ENCODE results near the gene RGS10. TPM values are rescaled to one million over a fixed set of nuclear protein-coding genes. Genes with fewer than 3 reads are reported as not detected.

The RGS10 gene
- total RNA-seq, 1 experiment from 2014 or later: 16.6 TPM

DNA sequence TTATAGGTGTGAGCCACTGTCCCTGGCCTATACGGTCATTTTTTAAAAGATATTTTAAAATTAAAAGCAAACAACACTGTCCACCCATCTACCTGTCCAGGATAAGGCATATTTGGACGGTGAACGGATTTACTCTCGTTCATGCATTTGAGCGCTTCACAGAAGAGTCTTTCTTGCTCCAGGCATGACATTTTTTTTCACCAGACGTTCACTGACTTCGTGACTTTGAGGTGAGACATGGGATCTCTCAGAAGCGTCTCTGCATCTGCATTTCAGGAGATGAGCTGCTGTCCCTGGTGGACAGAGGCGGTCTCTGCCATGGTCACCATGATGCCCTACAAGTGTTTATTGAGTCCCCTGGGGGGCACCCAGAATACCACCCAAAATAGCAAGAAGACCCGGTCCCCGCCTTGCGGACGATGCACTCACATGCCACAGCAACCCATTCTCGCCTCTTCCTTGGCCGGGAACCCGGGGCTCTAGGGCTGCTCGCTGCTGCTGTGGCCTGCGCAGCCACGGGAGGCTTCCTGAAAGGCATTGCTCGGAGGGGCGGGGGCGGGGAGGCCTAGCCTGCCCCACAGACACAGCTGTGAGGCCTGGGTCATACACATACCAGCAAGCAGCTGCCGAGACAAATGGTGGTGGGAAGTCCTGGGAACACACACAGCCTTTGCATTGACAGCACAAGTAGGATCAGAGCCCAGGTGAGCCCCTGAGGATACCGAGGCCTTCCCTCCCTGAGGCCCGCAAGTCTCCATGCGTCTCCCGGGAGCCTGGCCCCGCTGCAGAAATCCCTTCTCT lies 84.4 kb downstream of the RGS10 start:
- Histone ChIP-seq H3K4me3 (ENCODE audit: low read depth, low read length, poor library complexity, severe bottlenecking) (no peak overlapping the region), H3K27ac (ENCODE audit: low read depth, low read length, poor library complexity, severe bottlenecking) (no peak overlapping the region), H3K9me3 (ENCODE audit: low read depth, low read length, poor library complexity, severe bottlenecking) (no peaks in the 10 kb centered on the region), H3K27me3 (replicated peaks; ENCODE audit: insufficient read depth, low read depth, low read length, poor library complexity) (no peaks in the 10 kb centered on the region), H3K4me1 (ENCODE audit: insufficient read depth, low read length, poor library complexity, severe bottlenecking) (no peaks in the 10 kb centered on the region), H3K36me3 (ENCODE audit: insufficient read depth, low read length, poor library complexity, severe bottlenecking) (peaks cover 12% of the 10 kb centered on the region)
- POLR2A ChIA-PET (ENCODE audit: low non-redundant PET): no interaction called here
- CTCF ChIA-PET: no interaction called here
- intact Hi-C loops (cut with micrococcal nuclease; ENCODE audit: unreplicated experiment): no loop called here
- no peak for DNase-seq (ENCODE audit: low spot score)
- BruUV-seq (replicated peaks): no TSS peak
- TF ChIP-seq, protein P1, sequence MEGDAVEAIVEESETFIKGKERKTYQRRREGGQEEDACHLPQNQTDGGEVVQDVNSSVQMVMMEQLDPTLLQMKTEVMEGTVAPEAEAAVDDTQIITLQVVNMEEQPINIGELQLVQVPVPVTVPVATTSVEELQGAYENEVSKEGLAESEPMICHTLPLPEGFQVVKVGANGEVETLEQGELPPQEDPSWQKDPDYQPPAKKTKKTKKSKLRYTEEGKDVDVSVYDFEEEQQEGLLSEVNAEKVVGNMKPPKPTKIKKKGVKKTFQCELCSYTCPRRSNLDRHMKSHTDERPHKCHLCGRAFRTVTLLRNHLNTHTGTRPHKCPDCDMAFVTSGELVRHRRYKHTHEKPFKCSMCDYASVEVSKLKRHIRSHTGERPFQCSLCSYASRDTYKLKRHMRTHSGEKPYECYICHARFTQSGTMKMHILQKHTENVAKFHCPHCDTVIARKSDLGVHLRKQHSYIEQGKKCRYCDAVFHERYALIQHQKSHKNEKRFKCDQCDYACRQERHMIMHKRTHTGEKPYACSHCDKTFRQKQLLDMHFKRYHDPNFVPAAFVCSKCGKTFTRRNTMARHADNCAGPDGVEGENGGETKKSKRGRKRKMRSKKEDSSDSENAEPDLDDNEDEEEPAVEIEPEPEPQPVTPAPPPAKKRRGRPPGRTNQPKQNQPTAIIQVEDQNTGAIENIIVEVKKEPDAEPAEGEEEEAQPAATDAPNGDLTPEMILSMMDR (conservative IDR thresholded peaks at IDR 0.05; ENCODE audit: low read depth, low read length): no peak
- TF ChIP-seq EZH2 (IDR thresholded peaks at IDR 0.05; ENCODE audit: borderline replicate concordance, low read depth, low read length, poor library complexity, severe bottlenecking): no peak

DNA sequence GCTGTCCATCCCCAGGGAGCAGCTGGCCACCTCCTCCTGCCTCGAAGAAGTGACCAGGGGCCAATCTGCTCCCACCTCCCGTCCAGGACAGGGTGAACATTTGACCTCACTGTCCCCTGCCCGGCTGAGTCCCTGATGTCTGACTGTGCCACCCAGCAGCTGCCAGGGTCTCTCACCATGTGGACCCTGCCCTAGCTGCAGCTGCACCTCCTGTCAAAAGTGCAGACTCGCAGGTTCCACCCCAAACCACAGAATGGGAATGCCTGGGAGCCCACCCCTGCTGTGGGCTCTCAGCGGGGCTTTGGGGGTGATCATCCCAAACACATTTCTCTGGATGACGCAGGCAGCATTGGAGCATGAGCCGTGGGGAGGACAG lies 86.1 kb downstream of the RGS10 start:
- DNase-seq (ENCODE audit: low spot score): no peak
- CTCF ChIA-PET: no interaction called here
- no peak overlapping the region for H3K27ac ChIP-seq (ENCODE audit: low read depth, low read length, poor library complexity, severe bottlenecking)
- H3K36me3 ChIP-seq (ENCODE audit: insufficient read depth, low read length, poor library complexity, severe bottlenecking): peaks cover 12% of the 10 kb centered on the region
- no peaks in the 10 kb centered on the region for H3K9me3 ChIP-seq (ENCODE audit: low read depth, low read length, poor library complexity, severe bottlenecking)
- no peak overlapping the region for H3K4me3 ChIP-seq (ENCODE audit: low read depth, low read length, poor library complexity, severe bottlenecking)
- TF ChIP-seq, protein P1 (conservative IDR thresholded peaks at IDR 0.05; ENCODE audit: low read depth, low read length): no peak
- no peak for TF ChIP-seq EZH2 (IDR thresholded peaks at IDR 0.05; ENCODE audit: borderline replicate concordance, low read depth, low read length, poor library complexity, severe bottlenecking)
- BruUV-seq (replicated peaks): no TSS peak
- no peaks in the 10 kb centered on the region for H3K27me3 ChIP-seq (replicated peaks; ENCODE audit: insufficient read depth, low read depth, low read length, poor library complexity)
- POLR2A ChIA-PET (ENCODE audit: low non-redundant PET): no interaction called here
- no peaks in the 10 kb centered on the region for H3K4me1 ChIP-seq (ENCODE audit: insufficient read depth, low read length, poor library complexity, severe bottlenecking)
- intact Hi-C loops (cut with micrococcal nuclease; ENCODE audit: unreplicated experiment): no loop called here

DNA sequence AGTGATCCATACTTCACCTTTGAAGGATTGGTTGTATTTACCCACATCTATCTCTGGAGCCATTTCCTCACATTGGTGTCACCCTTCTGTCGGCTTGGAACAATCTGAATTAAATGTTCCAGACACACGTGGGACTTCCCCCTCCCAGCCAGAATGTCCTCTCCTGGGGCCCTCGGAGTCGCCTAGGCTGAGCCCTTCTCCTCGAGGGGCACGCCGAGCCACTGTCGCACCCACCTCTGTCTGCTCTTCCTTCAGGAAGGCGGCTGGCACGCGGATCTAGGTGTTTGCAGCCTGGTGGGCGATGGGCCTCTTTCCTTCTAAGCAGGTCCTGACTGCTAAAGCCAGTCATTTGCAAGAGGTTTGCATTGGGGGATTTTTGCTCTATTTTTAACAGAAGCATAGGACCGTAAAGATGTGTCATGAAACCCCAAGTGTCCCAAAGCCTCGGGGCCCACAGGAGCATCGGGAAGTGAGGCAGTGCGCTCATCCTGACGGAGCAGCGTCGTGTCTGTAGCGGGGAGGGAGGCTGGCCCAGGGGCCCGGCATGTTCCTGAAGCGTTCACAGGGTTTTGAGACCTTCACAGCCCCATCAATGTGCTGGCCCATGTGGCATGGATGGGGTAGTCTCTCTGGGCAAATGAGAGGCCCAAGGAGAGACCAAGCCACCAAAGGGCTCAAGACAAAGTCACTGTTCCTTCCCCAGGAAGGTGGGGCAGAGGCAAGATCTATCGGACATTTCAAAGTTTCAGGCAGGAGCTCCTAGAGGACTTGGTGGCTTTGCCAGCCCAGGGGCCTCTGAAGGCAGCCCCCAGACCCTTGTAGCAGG lies 86.7 kb downstream of the RGS10 start:
- Histone ChIP-seq H3K9me3 (ENCODE audit: low read depth, low read length, poor library complexity, severe bottlenecking) (no peaks in the 10 kb centered on the region), H3K27ac (ENCODE audit: low read depth, low read length, poor library complexity, severe bottlenecking) (no peak overlapping the region), H3K4me3 (ENCODE audit: low read depth, low read length, poor library complexity, severe bottlenecking) (no peak overlapping the region), H3K27me3 (replicated peaks; ENCODE audit: insufficient read depth, low read depth, low read length, poor library complexity) (no peaks in the 10 kb centered on the region), H3K4me1 (ENCODE audit: insufficient read depth, low read length, poor library complexity, severe bottlenecking) (no peaks in the 10 kb centered on the region), H3K36me3 (ENCODE audit: insufficient read depth, low read length, poor library complexity, severe bottlenecking) (peaks cover 12% of the 10 kb centered on the region)
- CTCF ChIA-PET: no interaction called here
- no peak for TF ChIP-seq EZH2 (IDR thresholded peaks at IDR 0.05; ENCODE audit: borderline replicate concordance, low read depth, low read length, poor library complexity, severe bottlenecking)
- TF ChIP-seq, protein P1 (conservative IDR thresholded peaks at IDR 0.05; ENCODE audit: low read depth, low read length): no peak
- POLR2A ChIA-PET (ENCODE audit: low non-redundant PET): no interaction called here
- no peak for DNase-seq (ENCODE audit: low spot score)
- no TSS peak for BruUV-seq (replicated peaks)
- intact Hi-C loops (cut with micrococcal nuclease; ENCODE audit: unreplicated experiment): no loop called here
